HG03354 (cell line): ENCODE results near the gene SERPINF2.
"Not testable (repeated sequence)": the region's sequence is repeated elsewhere in the genome, so short reads cannot be mapped to it uniquely, and the experiment has no call there.

Experiments
- ATAC-seq: cut with Tn5 transposase; IDR thresholded peaks from one replicate; pipeline ENCODE4 v1.9.1; 2021; ENCODE audit warnings: mild to moderate bottlenecking; ENCODE audit not compliant: unreplicated experiment, poor library complexity, severe bottlenecking

The SERPINF2 gene

DNA sequence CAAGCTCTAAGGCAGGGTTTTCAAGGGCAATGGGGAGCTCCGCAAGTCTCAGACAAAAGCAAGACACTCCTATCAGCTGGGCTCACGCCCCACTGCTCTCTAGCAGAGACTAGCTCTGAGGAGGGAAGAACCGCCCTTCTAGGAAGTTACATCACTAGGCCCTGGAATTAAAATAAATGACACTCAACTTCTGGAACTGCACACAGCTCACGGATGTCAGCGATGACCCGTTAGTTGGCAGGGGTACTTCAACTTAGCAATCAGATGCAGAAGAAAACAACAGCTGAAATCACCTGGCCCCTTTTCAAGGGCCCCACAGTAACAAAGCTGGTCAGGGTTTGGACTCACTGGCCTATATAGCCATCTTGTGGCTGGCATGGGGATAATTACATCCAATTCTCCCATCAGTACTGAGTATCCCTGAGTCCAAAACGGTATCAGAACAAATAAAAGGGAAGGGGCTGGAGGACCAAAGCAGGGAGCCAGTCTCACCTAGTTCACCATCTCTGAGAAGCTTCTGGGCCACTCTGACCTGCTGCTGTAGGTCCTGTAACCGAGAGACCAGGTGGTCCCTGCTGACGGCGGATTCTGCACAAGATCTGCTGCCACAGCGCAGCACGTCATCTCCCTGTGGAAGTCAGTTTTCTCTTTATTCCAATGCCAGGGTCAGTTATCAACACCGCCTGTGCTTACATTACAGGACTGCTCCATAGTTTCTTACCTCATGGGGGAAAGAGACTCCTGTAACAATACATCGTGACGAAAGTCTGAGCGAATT is 41.4 kb downstream of the SERPINF2 start:
- no peak for ATAC-seq

DNA sequence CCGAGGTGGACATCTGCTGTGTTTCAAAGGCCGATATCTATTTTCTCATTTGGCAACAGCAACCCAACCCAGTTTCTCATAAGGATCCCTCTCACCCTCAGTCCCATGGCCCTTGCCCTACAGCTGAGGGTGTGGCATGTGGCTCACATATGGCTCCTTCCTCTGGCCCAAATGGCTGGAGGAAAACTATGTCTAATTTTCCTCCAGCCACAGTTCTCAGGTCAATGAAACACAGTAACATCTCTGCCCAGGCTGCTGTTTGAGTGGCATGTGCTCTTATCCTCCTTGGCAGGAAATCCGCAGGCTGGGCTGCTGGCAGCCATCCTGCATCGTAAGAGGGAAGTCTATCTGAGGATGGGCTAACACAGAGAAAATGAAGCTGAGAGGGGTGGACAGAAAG is 43.3 kb downstream of the SERPINF2 start:
- ATAC-seq, result no peak

DNA sequence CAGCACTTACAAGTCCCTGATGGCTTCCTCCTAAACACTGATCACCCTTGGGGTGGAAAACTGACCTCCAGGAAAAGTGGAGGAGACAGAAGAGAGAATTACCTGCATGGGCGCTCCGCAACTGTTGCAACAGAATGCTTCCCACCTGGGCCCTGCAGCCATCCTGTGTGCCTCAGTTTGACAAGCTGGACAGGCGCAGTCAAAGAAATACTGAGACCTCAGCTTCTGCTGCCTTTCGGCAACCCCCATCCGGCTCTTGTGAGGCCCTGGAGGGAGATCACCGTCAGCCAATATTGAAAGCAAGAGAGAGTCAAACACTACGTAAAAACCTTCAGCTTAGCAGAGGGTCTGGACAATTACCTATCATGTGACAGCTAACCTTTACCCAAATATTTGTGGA is 44.0 kb downstream of the SERPINF2 start:
- ATAC-seq, result no peak

DNA sequence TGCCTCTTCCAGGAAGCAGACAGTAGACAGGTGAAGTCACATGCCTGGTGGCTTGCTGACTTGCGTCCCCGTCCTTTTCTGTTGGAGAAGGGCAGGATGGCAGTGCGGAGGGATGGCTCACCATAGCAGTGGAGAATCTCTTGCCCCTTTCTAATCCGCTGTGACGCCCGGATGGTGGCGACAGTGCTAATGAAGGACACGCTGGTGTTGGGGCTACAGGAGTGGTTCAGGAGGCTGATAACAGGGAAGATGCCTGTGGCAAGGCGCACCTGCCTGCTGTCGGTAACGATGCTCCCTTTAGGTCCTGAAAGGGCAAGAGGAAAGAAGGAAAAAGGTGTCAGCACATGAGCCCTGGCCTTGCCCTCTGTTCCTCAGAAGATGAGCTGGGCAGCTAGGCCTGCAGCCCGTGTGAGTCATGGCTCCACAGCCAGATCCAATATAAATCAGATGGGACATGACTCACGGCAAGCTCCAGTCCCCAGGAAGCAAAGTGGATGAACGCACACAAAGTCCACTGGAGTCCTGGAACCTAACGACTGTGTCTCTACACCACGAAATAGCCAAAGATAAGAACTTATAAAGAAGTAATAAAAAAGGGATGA is 44.7 kb downstream of the SERPINF2 start:
- no peak for ATAC-seq

DNA sequence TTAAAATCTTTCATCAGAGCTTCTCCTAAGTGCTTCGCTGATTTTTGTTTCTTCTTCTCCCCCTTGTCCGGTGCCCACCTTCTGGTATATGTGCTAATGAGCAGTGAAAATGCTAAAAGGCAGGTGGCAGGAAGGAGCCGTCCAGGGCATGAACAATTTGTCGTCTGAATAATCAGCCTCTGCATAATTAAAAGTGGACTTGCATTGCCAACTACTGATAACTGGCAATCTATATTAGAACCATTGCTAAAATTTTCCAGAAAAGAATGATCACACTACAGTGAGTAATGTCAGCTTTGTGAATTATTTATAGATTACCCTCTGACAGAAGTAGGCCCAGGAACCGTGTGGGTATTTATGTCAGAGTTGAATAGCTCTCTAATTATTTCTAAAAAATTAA is 47.3 kb downstream of the SERPINF2 start:
- ATAC-seq, result no peak

DNA sequence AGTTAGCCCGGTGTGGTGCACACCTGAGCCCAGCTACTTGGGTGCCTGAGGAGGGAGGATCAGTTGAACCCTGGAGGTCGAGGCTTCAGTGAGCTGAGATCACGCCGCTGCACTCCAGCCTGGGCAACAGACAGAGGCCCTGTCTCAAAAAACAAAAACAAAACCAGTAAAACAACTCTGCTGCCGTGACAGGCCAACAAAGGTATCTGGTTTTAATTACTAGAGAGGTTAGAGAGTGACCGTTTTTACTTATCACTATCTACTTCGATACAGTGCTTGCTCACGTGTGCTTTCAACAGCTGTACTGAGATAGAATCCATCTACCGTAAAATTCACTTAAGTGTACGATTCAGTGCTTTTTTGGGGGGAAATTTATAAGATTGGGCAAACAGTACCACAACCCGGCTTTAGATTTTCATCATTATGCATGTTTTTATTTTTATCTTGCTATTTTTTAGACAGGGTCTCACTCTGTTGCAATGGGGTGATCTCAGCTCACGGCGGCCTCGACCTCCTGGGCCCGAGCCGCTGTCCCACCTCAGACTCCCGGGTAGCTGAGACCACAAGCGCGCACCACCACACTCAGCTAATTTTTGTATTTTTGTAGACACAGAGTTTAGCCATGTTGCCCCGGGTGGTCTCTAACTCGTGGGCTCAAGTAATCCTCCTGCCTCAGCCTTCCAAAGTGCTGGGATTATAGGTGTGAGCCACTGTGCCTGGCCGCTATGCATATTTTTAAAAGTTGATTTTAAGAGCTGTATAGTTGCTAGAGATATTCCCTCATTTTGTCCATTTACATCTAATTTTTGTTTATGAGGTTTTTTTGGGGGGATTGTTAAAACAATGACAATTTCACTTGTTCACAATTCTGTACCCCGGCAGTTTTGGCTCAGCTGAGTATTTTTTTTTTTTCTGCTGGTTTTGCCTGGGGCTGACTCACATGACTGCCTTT is 50.1 kb downstream of the SERPINF2 start:
- ATAC-seq, result no peak

DNA sequence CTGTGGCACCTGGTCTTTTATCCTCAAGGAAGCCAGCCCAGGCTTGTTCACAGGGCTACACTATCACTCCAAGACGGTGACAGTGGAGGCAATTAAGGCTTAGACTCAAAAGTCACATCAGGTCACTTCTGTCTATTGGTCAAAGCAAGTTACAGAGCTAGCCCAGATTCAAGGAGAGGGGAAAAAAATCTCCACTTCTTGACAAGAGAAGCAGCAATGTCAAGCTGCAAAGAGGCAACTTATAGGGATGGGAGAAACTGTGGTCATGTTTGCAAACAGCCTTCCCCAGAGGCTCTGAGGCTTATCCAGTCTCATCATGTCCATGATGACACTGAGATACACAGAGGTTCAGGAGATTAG is 50.8 kb downstream of the SERPINF2 start:
- no peak for ATAC-seq

DNA sequence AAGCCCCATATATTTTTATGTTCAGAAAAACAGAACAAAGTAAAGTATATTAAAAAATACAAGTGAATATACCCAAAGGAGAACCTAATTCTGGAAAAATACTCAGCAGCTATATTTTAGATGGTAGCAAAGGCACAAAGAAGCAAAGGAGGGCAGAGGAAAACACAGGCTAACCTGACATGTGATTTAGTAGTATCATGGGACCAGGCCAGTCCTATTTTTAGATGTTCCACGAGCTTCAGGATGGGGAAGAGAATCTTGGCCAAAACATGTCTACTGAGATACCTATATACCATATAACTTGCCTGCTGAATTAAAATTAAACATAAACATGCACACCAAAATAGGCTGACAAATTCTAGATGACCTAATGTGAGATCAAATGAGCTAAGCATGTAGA is 54.1 kb downstream of the SERPINF2 start:
- ATAC-seq, result no peak

DNA sequence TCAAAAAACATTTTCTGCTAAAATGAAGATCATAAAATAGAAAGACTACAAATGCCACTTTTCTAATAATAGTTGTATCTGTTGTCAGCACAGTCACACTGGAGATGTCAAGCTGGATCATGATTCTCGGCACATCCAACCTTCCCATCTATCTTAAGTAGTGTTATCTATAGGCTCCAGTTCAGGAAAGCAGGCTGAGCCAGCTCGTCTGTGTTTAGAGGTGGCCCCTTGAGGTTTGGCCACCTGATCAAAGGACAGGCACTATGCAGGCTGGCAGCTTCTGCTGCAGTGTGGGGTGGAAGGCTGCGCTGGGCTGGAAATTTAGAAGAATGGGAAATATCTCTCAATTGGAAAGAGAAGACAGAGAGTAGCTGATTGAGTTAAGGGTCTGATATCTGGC is 54.7 kb downstream of the SERPINF2 start:
- no peak for ATAC-seq

DNA sequence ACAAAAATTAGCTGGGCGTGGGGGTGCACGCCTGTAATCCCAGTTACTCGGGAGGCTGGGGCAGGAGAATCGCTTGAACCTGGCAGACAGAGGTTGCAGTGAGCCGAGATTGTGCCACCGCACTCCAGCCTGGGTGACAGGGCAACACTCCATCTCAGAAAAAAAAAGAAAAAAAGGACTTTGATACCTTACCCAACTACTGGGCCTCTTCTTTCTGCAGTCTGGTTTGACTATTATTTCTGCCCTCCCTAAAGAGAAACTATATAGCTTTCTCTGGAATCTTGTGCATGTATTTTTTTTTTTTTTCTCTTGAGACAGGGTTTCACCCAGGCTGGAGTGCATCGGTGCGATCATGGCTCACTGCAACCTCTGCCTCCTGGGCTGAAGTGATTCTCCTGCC is 55.2 kb downstream of the SERPINF2 start:
- not testable (repeated sequence) for ATAC-seq

DNA sequence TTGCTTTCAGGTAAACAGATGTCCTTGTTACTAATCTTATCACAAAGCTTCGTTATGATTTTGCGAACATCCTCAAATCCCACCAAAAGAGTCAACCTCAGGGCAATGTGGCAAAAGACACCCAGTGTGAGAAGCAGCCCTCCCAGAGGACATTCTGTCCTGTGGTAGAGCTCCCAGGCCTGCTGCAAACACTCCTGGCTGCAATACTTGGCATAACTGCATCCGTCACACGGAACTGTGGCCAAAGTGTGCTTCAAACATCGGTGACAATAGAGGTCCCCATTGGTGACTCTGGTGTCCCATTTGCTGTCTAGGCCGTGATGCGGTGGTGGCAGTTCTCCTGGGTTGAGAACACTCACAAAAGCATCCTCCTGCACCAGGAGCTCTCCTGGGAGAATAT is 57.6 kb downstream of the SERPINF2 start:
- no peak for ATAC-seq

DNA sequence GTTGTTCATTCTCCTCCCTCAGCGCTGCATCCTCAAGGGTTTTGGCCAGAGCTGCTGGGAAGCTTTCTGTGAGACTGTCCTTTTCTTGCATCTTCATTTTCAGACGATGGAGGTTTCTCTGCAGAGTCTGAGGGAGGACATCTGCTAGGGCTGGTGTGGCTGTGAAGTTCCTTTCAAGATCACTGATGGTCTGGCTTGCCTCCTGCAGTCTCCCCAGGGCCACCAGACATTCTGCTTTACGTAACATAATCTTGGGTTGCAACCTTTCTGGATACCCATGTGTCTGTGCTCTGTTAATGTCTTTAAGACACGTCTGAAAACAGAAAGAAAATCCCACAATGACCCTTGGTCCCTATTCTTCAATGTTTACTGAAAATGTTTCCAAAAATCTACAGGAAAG is 58.0 kb downstream of the SERPINF2 start:
- no peak for ATAC-seq

DNA sequence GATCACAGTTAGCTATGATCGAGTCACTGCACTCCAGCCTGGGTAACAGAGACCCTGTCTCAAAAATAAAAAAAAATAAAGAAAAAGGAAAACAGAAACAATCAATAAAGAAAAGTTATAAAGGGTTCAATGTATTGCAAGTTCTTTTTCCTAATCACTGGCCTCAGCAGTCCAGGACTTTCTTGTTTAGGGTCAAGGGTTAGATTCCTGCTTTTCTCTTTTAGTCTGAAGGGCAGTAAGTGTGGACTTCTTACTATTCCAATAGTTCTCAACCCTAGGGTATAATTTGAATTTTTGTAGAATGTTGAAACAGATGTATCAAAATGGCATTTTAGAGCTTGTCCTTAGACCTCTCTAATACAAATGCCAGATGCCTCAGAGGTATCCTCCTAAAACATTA is 59.8 kb downstream of the SERPINF2 start:
- no peak for ATAC-seq

DNA sequence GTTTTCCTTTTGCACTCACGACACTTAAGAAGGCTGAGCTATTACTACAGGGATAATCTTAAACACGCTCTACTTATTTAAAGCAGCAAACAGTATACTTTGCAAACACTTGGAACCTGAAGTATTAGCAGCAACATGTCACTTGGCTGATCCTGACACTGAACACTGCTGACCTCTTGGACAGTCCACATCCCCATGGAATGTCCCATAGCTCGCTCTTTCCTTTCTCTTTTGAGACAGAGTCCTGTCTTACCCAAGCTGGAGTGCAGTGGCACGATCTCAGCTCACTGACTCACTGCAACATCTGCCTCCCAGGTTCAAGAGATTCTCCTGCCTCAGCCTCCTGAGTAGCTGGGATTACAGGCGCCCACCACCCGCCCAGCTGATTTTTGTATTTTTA is 60.6 kb downstream of the SERPINF2 start:
- no peak for ATAC-seq
